HepG2 (cell line): ENCODE data around the gene HK2. TPM values are rescaled to one million over a fixed set of nuclear protein-coding genes. Genes with fewer than 3 reads are reported as not detected.

Source experiments
- CC2D1A ChIP-seq: sonication (generic); formaldehyde crosslinking; IDR thresholded peaks from 2 replicates; pipeline ENCODE4 v1.8.1; 2023; ENCODE audit warnings: mild to moderate bottlenecking, missing genetic modification reagents
- FOXJ3 ChIP-seq: sonication (generic); formaldehyde crosslinking; IDR thresholded peaks from 2 replicates; pipeline ENCODE4 v1.4.0; 2020; ENCODE audit warnings: missing genetic modification reagents, mild to moderate bottlenecking, borderline replicate concordance
- HDAC1 ChIP-seq: sonication (generic); formaldehyde crosslinking; IDR thresholded peaks from 2 replicates; pipeline ENCODE4 v1.5.1; 2020; ENCODE audit warnings: mild to moderate bottlenecking, missing genetic modification reagents
- HDAC2 ChIP-seq: sonication (generic); formaldehyde crosslinking; IDR thresholded peaks from 2 replicates; pipeline ENCODE4 v1.4.0; 2020; ENCODE audit warnings: missing genetic modification reagents
- HMGA1 ChIP-seq: sonication (generic); formaldehyde crosslinking; conservative IDR thresholded peaks from 2 replicates; pipeline ENCODE4 v1.4.0; 2020; ENCODE audit warnings: missing genetic modification reagents
- MEF2D ChIP-seq: sonication (generic); formaldehyde crosslinking; IDR thresholded peaks from 2 replicates; pipeline ENCODE4 v1.5.1; 2020; ENCODE audit warnings: mild to moderate bottlenecking, missing genetic modification reagents
- MIER3 ChIP-seq: IDR thresholded peaks from 2 replicates; pipeline ENCODE4 v1.6.1; 2016; ENCODE audit warnings: missing compliant biosample characterization, borderline replicate concordance
- RFXAP ChIP-seq: sonication (generic); formaldehyde crosslinking; IDR thresholded peaks from 2 replicates; pipeline ENCODE4 v1.4.0; 2020; ENCODE audit warnings: missing genetic modification reagents, borderline replicate concordance
- RORA ChIP-seq: sonication (generic); formaldehyde crosslinking; IDR thresholded peaks from 2 replicates; pipeline ENCODE4 v1.5.0; 2020; ENCODE audit warnings: mild to moderate bottlenecking, missing genetic modification reagents, moderate library complexity
- SKI ChIP-seq: fragments of 450-650 bp; IDR thresholded peaks from one replicate; pipeline ENCODE4 v1.6.1; 2018; ENCODE audit warnings: mild to moderate bottlenecking; ENCODE audit not compliant: partially characterized antibody
- ZGPAT ChIP-seq: IDR thresholded peaks from 2 replicates; pipeline ENCODE4 v1.6.1; 2016; ENCODE audit warnings: mild to moderate bottlenecking
- ZNF121 ChIP-seq: sonication (generic); formaldehyde crosslinking; IDR thresholded peaks from 2 replicates; pipeline ENCODE4 v1.5.0; 2020; ENCODE audit warnings: mild to moderate bottlenecking, missing genetic modification reagents
- ZNF225 ChIP-seq: sonication (generic); formaldehyde crosslinking; IDR thresholded peaks from 2 replicates; pipeline ENCODE4 v1.4.0; 2020; ENCODE audit warnings: mild to moderate bottlenecking, missing genetic modification reagents
- ZNF24 ChIP-seq: fragments of 450-650 bp; IDR thresholded peaks from 2 replicates; pipeline ENCODE4 v1.6.1; 2017; ENCODE audit warnings: antibody characterized with exemption, mild to moderate bottlenecking
- ZNF264 ChIP-seq: sonication (generic); formaldehyde crosslinking; IDR thresholded peaks from 2 replicates; pipeline ENCODE4 v1.4.0; 2020; ENCODE audit warnings: missing genetic modification reagents
- ZNF512 ChIP-seq: sonication (generic); formaldehyde crosslinking; IDR thresholded peaks from 2 replicates; pipeline ENCODE4 v1.4.0; 2020; ENCODE audit warnings: mild to moderate bottlenecking, missing genetic modification reagents
- ZNF605 ChIP-seq: sonication (generic); formaldehyde crosslinking; IDR thresholded peaks from 2 replicates; pipeline ENCODE4 v1.8.0; 2022; ENCODE audit warnings: mild to moderate bottlenecking, missing genetic modification reagents
- ZNF646 ChIP-seq: sonication (generic); formaldehyde crosslinking; IDR thresholded peaks from 2 replicates; pipeline ENCODE4 v1.9.0; 2021; ENCODE audit warnings: mild to moderate bottlenecking, missing genetic modification reagents
- ZNF704 ChIP-seq: sonication (generic); formaldehyde crosslinking; IDR thresholded peaks from 2 replicates; pipeline ENCODE4 v1.8.1; 2023; ENCODE audit warnings: mild to moderate bottlenecking, inconsistent platforms, moderate library complexity, missing genetic modification reagents, borderline replicate concordance
- ZNF879 ChIP-seq: sonication (generic); formaldehyde crosslinking; IDR thresholded peaks from 2 replicates; pipeline ENCODE4 v1.8.1; 2023; ENCODE audit warnings: missing genetic modification reagents
- polyA plus RNA-seq, 8 experiments: library from polyadenylated mRNA; depleted of rRNA in 3 of 8; stranded (reverse) in 7 of 8; unstranded in 1 of 8; fragments of >200 nt; fragmentation: Illumina TruSeq in 4 of 8; extraction: Trizol in 4 of 8; gene quantifications; 2 replicates each; pipeline versions ENCODE4 v1.2.1 to v1.2.3, GENCODE V29; 2011 to 2016; ENCODE audit warnings: low read depth in 4 of 8, missing spikeins in 1 of 8, mixed read lengths in 1 of 8; ENCODE audit not compliant: insufficient read depth in 1 of 8
- total RNA-seq, 5 experiments: library from RNA; depleted of rRNA; stranded (reverse); fragments of >200 nt; fragmentation: Illumina TruSeq; extraction: Trizol; gene quantifications; 2 replicates each; pipeline ENCODE4 v1.2.3, GENCODE V29; 2016; ENCODE audit warnings: low read depth in 1 of 5

The HK2 gene
- total and polyA plus RNA-seq, 2 of the 13 experiments (the other 11 are each of a cell fraction or from before 2014, with no cell fraction given) = 13.2 to 101 TPM

- TF ChIP-seq ZGPAT (CRISPR knock-in tag) = peak; percentile 75
- peak; percentile 76 for TF ChIP-seq HDAC1
- TF ChIP-seq ZNF121 (CRISPR knock-in tag) = no peak
- TF ChIP-seq ZNF225 = no peak
- TF ChIP-seq ZNF605 = 0 out of 2 replicates have a peak, but pooled peaks have one; percentile 52
- peak; percentile 90 for TF ChIP-seq HDAC2 (CRISPR knock-in tag)
- TF ChIP-seq MEF2D (CRISPR knock-in tag) = peak; percentile 78; the same call in 1 of the 2 replicates
- peak; percentile 87; the same call in 1 of the 2 replicates for TF ChIP-seq FOXJ3
- TF ChIP-seq RORA (CRISPR knock-in tag) = no peak
- TF ChIP-seq SKI = peak; percentile 84
- TF ChIP-seq ZNF24 = no peak
- TF ChIP-seq ZNF704 (CRISPR knock-in tag) = no peak
- no peak for TF ChIP-seq ZNF646 (CRISPR knock-in tag)
- no peak for TF ChIP-seq CC2D1A (CRISPR knock-in tag)
- TF ChIP-seq MIER3 (CRISPR knock-in tag) = peak; percentile 70; the same call in 1 of the 2 replicates
- TF ChIP-seq HMGA1 (CRISPR knock-in tag) = no peak
- no peak for TF ChIP-seq ZNF264
- TF ChIP-seq RFXAP (CRISPR knock-in tag) = no peak
- TF ChIP-seq ZNF879 (CRISPR knock-in tag) = no peak
- TF ChIP-seq ZNF512 (CRISPR knock-in tag) = no peak
Observed at GRCh38 chr2:74812787-74813590, 20.9 kb upstream of the HK2 start (continued).
